Vagina (tissue), 2 donors: Measurements from ENCODE around the gene EYA4. TPM values are rescaled to one million over a fixed set of nuclear protein-coding genes. Genes with fewer than 3 reads are reported as not detected.

Experiments used
- DNase-seq, 2 donors: peaks; one replicate each; pipeline ENCODE4 v3.0.0-alpha.2; 2017; ENCODE audit errors: extremely low spot score in 2 of 2
- H3K27ac ChIP-seq: fragments of 200-600 bp; sonication (generic); one replicate; pipeline ENCODE4 v1.5.1; 2019
- H3K27me3 ChIP-seq: fragments of 200-600 bp; sonication (generic); one replicate; pipeline ENCODE4 v1.5.1; 2019
- H3K36me3 ChIP-seq, 2 donors: fragments of 200-600 bp; sonication (generic); one replicate each; pipeline ENCODE4 v1.5.1; 2017 to 2019
- H3K4me1 ChIP-seq: fragments of 200-600 bp; sonication (generic); one replicate; pipeline ENCODE4 v1.5.1; 2019
- H3K4me3 ChIP-seq, 2 donors: fragments of 200-600 bp; sonication (generic); 1 replicate in 1 of 2; 2 replicates in 1 of 2; pipeline ENCODE4 v1.5.1; 2016 to 2019
- H3K9me3 ChIP-seq: fragments of 200-600 bp; sonication (generic); one replicate; pipeline ENCODE4 v1.5.1; 2019
- POLR2A ChIP-seq, 2 donors: fragments of 450-650 bp; IDR thresholded peaks; one replicate each; pipeline ENCODE4 v1.6.1; 2017; ENCODE audit warnings: antibody characterized with exemption in 2 of 2, mild to moderate bottlenecking in 2 of 2, moderate library complexity in 2 of 2
- POLR2AphosphoS5 ChIP-seq, 2 donors: sonication (generic); formaldehyde crosslinking; IDR thresholded peaks; one replicate each; pipeline ENCODE4 v1.9.0; 2017; ENCODE audit warnings: antibody characterized with exemption in 2 of 2, mild to moderate bottlenecking in 2 of 2, low read depth in 1 of 2; ENCODE audit not compliant: insufficient read depth in 1 of 2
- intact Hi-C: fragments of 100-400 bp; cut with DNase I; formaldehyde crosslinking; loops from one replicate; pipeline ENCODE4 v1.15.1; 2023
- total RNA-seq: library from RNA; depleted of rRNA; stranded (reverse); fragments of >200 nt; gene quantifications from one replicate; pipeline ENCODE4 v1.2.3, GENCODE V29; 2016
- TF ChIP-seq, protein P1 (sequence below), 3 experiments: fragments of 450-650 bp in 2 of 3; fragments of 200-600 bp in 1 of 3; sonication (generic) in 1 of 3; IDR thresholded peaks; one replicate each; pipeline ENCODE4 v1.5.1; 2017 to 2019; ENCODE audit warnings: antibody characterized with exemption in 3 of 3, mild to moderate bottlenecking in 2 of 3, moderate library complexity in 2 of 3

EYA4 gene
- total RNA-seq, 1 donor from 2014 or later, result 18.7 TPM

- no peaks in the 10 kb centered on the region for H3K9me3 ChIP-seq
- H3K27ac ChIP-seq, result no peak overlapping the region
- intact Hi-C loops, result no loop called here
- H3K27me3 ChIP-seq, result no peaks in the 10 kb centered on the region
- no peak for DNase-seq
- no peak overlapping the region for H3K4me3 ChIP-seq
- TF ChIP-seq POLR2AphosphoS5 (IDR thresholded peaks at IDR 0.05; ENCODE audit: insufficient read depth in 1 of 2, low read depth in 1 of 2) (no peak), POLR2A (IDR thresholded peaks at IDR 0.05) (no peak)
- TF ChIP-seq, protein P1, sequence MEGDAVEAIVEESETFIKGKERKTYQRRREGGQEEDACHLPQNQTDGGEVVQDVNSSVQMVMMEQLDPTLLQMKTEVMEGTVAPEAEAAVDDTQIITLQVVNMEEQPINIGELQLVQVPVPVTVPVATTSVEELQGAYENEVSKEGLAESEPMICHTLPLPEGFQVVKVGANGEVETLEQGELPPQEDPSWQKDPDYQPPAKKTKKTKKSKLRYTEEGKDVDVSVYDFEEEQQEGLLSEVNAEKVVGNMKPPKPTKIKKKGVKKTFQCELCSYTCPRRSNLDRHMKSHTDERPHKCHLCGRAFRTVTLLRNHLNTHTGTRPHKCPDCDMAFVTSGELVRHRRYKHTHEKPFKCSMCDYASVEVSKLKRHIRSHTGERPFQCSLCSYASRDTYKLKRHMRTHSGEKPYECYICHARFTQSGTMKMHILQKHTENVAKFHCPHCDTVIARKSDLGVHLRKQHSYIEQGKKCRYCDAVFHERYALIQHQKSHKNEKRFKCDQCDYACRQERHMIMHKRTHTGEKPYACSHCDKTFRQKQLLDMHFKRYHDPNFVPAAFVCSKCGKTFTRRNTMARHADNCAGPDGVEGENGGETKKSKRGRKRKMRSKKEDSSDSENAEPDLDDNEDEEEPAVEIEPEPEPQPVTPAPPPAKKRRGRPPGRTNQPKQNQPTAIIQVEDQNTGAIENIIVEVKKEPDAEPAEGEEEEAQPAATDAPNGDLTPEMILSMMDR (IDR thresholded peaks at IDR 0.05), result no peak
- no peaks in the 10 kb centered on the region for H3K4me1 ChIP-seq
- no peaks in the 10 kb centered on the region for H3K36me3 ChIP-seq
Measured at GRCh38 chr6:133528566-133528965, 287.4 kb downstream of the EYA4 start.

DNA sequence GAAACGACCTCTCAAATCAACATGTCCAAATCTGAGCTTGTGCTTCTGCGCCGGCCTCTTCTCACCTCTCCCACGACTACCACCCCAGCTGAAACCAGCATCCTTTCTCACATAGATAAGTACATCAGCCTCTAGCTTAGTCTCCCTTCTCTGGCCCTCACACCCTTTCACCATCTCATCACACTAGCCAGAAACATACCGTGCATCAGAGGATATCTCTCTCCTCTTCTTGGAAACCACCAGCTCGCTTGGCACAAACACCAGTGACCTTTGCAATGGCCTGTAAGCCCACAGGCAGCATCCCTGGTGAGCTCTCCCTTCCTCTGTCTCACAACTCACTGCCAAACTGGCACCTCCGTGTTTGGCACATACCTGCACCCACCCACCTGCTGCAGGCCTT is 291.8 kb downstream of the EYA4 start:
- Histone ChIP-seq H3K4me1 (no peaks in the 10 kb centered on the region), H3K4me3 (no peak overlapping the region), H3K27me3 (no peaks in the 10 kb centered on the region), H3K9me3 (no peaks in the 10 kb centered on the region), H3K27ac (no peak overlapping the region), H3K36me3 (no peaks in the 10 kb centered on the region)
- TF ChIP-seq POLR2A (IDR thresholded peaks at IDR 0.05) (no peak), POLR2AphosphoS5 (IDR thresholded peaks at IDR 0.05; ENCODE audit: insufficient read depth in 1 of 2, low read depth in 1 of 2) (no peak)
- TF ChIP-seq, protein P1 (IDR thresholded peaks at IDR 0.05), result no peak
- no peak for DNase-seq
- intact Hi-C loops, result no loop called here

- TF ChIP-seq, protein P1 (IDR thresholded peaks at IDR 0.05), result no peak
- TF ChIP-seq POLR2A (IDR thresholded peaks at IDR 0.05), result no peak
- TF ChIP-seq POLR2AphosphoS5 (IDR thresholded peaks at IDR 0.05; ENCODE audit: insufficient read depth in 1 of 2, low read depth in 1 of 2), result no peak
- H3K27ac ChIP-seq, result no peak overlapping the region
- no peaks in the 10 kb centered on the region for H3K27me3 ChIP-seq
- H3K4me1 ChIP-seq, result no peaks in the 10 kb centered on the region
- H3K4me3 ChIP-seq, result no peak overlapping the region
- H3K36me3 ChIP-seq, result no peaks in the 10 kb centered on the region
- no peaks in the 10 kb centered on the region for H3K9me3 ChIP-seq
- no peak for DNase-seq
- intact Hi-C loops, result loop anchor here (5.0 to 10.0 kb wide), 2 partner anchors 37 to 345 kb away; no protein-coding TSS in a partner anchor
Measured at GRCh38 chr6:133539502-133540259, 298.5 kb downstream of the EYA4 start.

DNA sequence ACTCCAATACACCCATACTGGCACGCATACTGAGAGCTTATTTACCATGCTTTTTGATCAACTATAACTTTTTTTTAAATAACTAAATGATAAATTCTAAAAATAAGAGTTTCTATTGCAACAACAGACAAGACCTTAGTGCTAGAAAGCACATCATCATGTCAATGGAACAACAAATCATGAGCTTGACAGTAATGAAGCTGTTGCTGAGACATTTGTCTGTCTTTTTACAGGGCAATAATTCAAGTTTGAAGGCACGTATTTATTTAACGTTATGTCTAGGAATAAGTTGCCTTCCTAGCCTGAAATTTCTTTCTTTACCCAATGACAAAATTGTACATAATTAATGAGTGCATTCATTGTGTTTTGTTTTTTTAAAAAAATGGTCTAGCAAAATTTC is 299.2 kb downstream of the EYA4 start:
- Histone ChIP-seq H3K36me3 (no peaks in the 10 kb centered on the region), H3K4me1 (no peaks in the 10 kb centered on the region), H3K27me3 (no peaks in the 10 kb centered on the region), H3K9me3 (no peaks in the 10 kb centered on the region), H3K27ac (no peak overlapping the region), H3K4me3 (no peak overlapping the region)
- TF ChIP-seq, protein P1 (IDR thresholded peaks at IDR 0.05), result no peak
- no peak for TF ChIP-seq POLR2AphosphoS5 (IDR thresholded peaks at IDR 0.05; ENCODE audit: insufficient read depth in 1 of 2, low read depth in 1 of 2)
- no peak for TF ChIP-seq POLR2A (IDR thresholded peaks at IDR 0.05)
- no peak for DNase-seq
- intact Hi-C loops, result loop anchor here (5.0 to 10.0 kb wide), 2 partner anchors 38 to 346 kb away; no protein-coding TSS in a partner anchor

GRCh38 chr6:133541040-133541439 is 299.9 kb downstream of the EYA4 start:
- TF ChIP-seq POLR2A (IDR thresholded peaks at IDR 0.05) (no peak), POLR2AphosphoS5 (IDR thresholded peaks at IDR 0.05; ENCODE audit: insufficient read depth in 1 of 2, low read depth in 1 of 2) (no peak)
- TF ChIP-seq, protein P1 (IDR thresholded peaks at IDR 0.05), result no peak
- intact Hi-C loops, result loop anchor here (5.0 to 10.0 kb wide), 2 partner anchors 39 to 346 kb away; no protein-coding TSS in a partner anchor
- Histone ChIP-seq H3K36me3 (no peaks in the 10 kb centered on the region), H3K4me1 (no peaks in the 10 kb centered on the region), H3K27me3 (no peaks in the 10 kb centered on the region), H3K9me3 (no peaks in the 10 kb centered on the region), H3K27ac (no peak overlapping the region), H3K4me3 (no peak overlapping the region)
- DNase-seq, result no peak
